Measurements from ENCODE around the gene ADAMTS18. TPM values are rescaled to one million over a fixed set of nuclear protein-coding genes. Genes with fewer than 3 reads are reported as not detected.
"Not testable (repeated sequence)": the region's sequence is repeated elsewhere in the genome, so short reads cannot be mapped to it uniquely, and the experiment has no call there.

The ADAMTS18 gene
- total RNA-seq, 2 donors from 2014 or later = 0.14 TPM; not detected in 1

DNA sequence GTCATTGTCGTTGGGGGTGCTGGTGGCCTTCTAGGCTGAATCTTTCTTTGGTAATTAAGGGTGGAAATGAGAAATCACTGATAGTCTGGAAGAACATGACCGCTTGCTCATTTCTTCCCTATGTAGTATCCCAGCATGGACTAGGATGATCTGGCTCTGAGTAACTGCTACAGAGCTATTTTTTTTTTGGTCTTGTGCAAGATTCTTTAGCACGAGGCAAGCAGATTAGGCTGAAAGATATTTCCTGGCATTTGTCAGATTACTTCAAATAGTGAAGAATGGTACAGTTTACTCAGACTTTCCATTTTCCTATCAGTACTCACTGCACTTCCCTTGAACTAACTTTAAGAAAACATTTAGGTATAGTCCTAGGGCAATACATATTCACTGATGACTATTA lies 146.6 kb downstream of the ADAMTS18 start:
- no peaks in the 10 kb centered on the region for H3K27me3 ChIP-seq (replicated peaks; ENCODE audit: insufficient read depth)
- no peak overlapping the region for H3K27ac ChIP-seq
- no peaks in the 10 kb centered on the region for H3K9me3 ChIP-seq
- TF ChIP-seq, protein P1, sequence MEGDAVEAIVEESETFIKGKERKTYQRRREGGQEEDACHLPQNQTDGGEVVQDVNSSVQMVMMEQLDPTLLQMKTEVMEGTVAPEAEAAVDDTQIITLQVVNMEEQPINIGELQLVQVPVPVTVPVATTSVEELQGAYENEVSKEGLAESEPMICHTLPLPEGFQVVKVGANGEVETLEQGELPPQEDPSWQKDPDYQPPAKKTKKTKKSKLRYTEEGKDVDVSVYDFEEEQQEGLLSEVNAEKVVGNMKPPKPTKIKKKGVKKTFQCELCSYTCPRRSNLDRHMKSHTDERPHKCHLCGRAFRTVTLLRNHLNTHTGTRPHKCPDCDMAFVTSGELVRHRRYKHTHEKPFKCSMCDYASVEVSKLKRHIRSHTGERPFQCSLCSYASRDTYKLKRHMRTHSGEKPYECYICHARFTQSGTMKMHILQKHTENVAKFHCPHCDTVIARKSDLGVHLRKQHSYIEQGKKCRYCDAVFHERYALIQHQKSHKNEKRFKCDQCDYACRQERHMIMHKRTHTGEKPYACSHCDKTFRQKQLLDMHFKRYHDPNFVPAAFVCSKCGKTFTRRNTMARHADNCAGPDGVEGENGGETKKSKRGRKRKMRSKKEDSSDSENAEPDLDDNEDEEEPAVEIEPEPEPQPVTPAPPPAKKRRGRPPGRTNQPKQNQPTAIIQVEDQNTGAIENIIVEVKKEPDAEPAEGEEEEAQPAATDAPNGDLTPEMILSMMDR (IDR thresholded peaks at IDR 0.05) = no peak
- no peak for ATAC-seq (ENCODE audit: insufficient number of reproducible peaks, low FRiP score, low read depth)
- no peak overlapping the region for H3K4me3 ChIP-seq
- DNase-seq (ENCODE audit: low spot score) = no peak
- H3K4me1 ChIP-seq (ENCODE audit: control insufficient read depth in 1 of 2, low read depth in 2 of 2) = no peaks in the 10 kb centered on the region
- no peaks in the 10 kb centered on the region for H3K36me3 ChIP-seq

DNA sequence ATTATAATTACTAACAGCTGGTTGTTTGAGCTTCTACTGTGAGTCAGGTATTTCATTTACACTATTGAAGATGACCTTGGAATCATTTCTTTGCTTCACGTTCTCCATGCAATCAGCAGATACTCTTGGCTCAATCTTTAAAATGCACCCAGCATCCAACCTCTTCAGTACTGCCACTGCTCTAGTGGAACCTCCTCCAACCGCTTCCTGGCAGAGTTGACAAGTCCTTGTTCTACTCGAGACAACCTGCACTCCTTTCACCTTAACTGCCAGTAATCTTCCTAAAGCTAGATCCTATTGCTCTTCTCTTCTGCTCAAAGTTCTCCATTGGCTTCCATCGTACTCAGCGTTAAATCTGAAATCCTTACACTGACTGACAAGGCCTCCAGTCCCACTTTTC lies 149.2 kb downstream of the ADAMTS18 start:
- no peak overlapping the region for H3K4me3 ChIP-seq
- no peak for ATAC-seq (ENCODE audit: insufficient number of reproducible peaks, low FRiP score, low read depth)
- no peaks in the 10 kb centered on the region for H3K27me3 ChIP-seq (replicated peaks; ENCODE audit: insufficient read depth)
- H3K4me1 ChIP-seq (ENCODE audit: control insufficient read depth in 1 of 2, low read depth in 2 of 2) = no peaks in the 10 kb centered on the region
- no peak for DNase-seq (ENCODE audit: low spot score)
- no peak overlapping the region for H3K27ac ChIP-seq
- no peaks in the 10 kb centered on the region for H3K9me3 ChIP-seq
- TF ChIP-seq, protein P1 (IDR thresholded peaks at IDR 0.05) = no peak
- no peaks in the 10 kb centered on the region for H3K36me3 ChIP-seq

DNA sequence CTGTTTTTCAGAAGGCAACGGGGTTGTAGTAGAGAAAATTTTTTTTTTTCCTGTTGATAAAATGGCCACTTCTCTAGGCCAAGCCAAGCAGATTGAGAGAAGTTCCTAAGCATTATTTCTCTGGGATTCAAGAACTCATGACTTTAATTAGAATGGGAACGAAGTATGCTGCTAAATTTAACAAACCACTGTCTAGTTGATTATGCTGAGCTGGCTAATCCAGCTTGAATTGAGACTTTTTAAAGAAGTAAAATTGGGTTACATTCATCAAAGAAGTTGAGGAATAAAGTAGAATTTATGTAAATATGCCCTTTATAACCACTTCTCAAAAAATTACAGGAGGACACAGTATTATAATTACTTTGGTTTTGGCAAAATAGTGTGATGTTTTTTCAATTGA lies 152.5 kb downstream of the ADAMTS18 start:
- no peaks in the 10 kb centered on the region for H3K36me3 ChIP-seq
- H3K4me1 ChIP-seq (ENCODE audit: control insufficient read depth in 1 of 2, low read depth in 2 of 2) = no peaks in the 10 kb centered on the region
- H3K9me3 ChIP-seq = no peaks in the 10 kb centered on the region
- DNase-seq (ENCODE audit: low spot score) (no peak), ATAC-seq (ENCODE audit: insufficient number of reproducible peaks, low FRiP score, low read depth) (no peak)
- no peak overlapping the region for H3K27ac ChIP-seq
- no peak overlapping the region for H3K4me3 ChIP-seq
- no peaks in the 10 kb centered on the region for H3K27me3 ChIP-seq (replicated peaks; ENCODE audit: insufficient read depth)
- TF ChIP-seq, protein P1 (IDR thresholded peaks at IDR 0.05) = no peak

DNA sequence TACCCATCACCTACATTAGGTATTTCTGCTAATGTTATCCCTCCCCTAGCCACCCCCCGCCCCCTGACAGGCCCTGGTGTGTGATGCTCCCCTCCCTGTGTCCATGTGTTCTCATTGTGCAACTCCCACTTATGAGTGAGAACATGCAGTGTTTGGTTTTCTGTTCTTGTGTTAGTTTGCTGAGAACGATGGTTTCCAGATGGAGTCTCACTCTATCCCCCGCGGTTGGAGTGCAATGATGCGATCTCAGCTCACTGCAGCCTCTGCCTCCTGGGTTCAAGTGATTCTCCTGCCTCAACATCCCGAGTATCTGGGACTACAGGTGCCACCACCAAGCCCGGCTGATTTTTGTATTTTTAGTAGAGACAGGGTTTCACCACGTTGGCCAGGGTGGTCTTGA lies 155.5 kb downstream of the ADAMTS18 start:
- H3K4me3 ChIP-seq; DNase-seq (ENCODE audit: low spot score); H3K36me3 ChIP-seq; H3K27me3 ChIP-seq (replicated peaks; ENCODE audit: insufficient read depth); H3K4me1 ChIP-seq (ENCODE audit: control insufficient read depth in 1 of 2, low read depth in 2 of 2); ATAC-seq (ENCODE audit: insufficient number of reproducible peaks, low FRiP score, low read depth); H3K27ac ChIP-seq; H3K9me3 ChIP-seq: not testable (repeated sequence)

DNA sequence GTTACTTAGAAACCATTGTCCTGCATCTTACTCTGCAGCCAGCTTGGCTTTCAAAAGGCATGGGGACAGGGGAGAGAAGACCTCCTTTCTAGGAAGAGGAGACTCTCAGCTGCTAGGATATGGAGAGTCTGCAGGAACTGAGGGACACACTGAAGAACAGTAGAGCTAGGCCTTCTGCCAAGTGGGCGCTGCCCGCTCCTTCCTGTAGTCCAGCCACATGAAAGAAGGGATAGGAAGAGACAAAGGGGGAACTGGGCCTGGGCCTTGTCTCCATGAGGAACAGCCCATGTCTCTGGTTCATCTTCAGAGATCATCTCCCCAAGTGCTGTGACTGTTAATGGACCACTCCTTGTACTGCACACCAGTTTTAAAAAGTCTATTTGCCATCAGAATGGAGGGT lies 157.3 kb downstream of the ADAMTS18 start:
- H3K36me3 ChIP-seq = no peaks in the 10 kb centered on the region
- no peaks in the 10 kb centered on the region for H3K27me3 ChIP-seq (replicated peaks; ENCODE audit: insufficient read depth)
- no peak for DNase-seq (ENCODE audit: low spot score)
- no peaks in the 10 kb centered on the region for H3K9me3 ChIP-seq
- H3K27ac ChIP-seq = no peak overlapping the region
- TF ChIP-seq, protein P1 (IDR thresholded peaks at IDR 0.05) = no peak
- no peak overlapping the region for H3K4me3 ChIP-seq
- ATAC-seq (ENCODE audit: insufficient number of reproducible peaks, low FRiP score, low read depth) = no peak
- no peaks in the 10 kb centered on the region for H3K4me1 ChIP-seq (ENCODE audit: control insufficient read depth in 1 of 2, low read depth in 2 of 2)

DNA sequence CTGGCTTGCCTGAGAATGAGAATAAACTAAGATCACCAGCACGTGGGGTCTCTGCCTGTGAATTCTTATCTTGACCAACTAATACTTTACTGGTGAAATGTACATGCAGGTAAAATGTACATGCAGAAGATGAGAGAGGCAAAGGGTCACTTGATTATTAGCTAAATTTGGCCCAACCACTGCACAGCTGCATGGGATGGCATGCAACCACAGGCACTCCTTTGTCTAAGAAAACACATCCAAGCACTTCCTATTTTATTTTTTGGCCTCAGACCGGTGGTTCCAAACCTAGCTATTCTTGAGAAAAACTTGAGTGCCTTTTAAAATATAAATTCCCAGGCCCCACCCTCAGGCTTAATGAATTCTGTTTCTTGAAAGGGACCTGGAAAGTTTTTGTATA lies 157.7 kb downstream of the ADAMTS18 start:
- H3K4me3 ChIP-seq = no peak overlapping the region
- H3K4me1 ChIP-seq (ENCODE audit: control insufficient read depth in 1 of 2, low read depth in 2 of 2) = no peaks in the 10 kb centered on the region
- no peaks in the 10 kb centered on the region for H3K36me3 ChIP-seq
- H3K27ac ChIP-seq = no peak overlapping the region
- TF ChIP-seq, protein P1 (IDR thresholded peaks at IDR 0.05) = no peak
- DNase-seq (ENCODE audit: low spot score) (no peak), ATAC-seq (ENCODE audit: insufficient number of reproducible peaks, low FRiP score, low read depth) (no peak)
- H3K9me3 ChIP-seq = no peaks in the 10 kb centered on the region
- no peaks in the 10 kb centered on the region for H3K27me3 ChIP-seq (replicated peaks; ENCODE audit: insufficient read depth)
